Lower lobe of right lung (tissue), 2 donors: ENCODE data around the gene LRRC37A. TPM values are rescaled to one million over a fixed set of nuclear protein-coding genes. Genes with fewer than 3 reads are reported as not detected.
"Not testable (repeated sequence)": the region's sequence is repeated elsewhere in the genome, so short reads cannot be mapped to it uniquely, and the experiment has no call there.

Source experiments
- ATAC-seq, 2 donors: fragments of 200-7000 bp; cut with Tn5 transposase; one replicate each; pipeline ENCODE4 v1.9.1; 2020 to 2022; ENCODE audit warnings: mild to moderate bottlenecking in 2 of 2, moderate library complexity in 2 of 2
- DNase-seq: peaks from one replicate; pipeline ENCODE4 v3.0.0-alpha.2; 2020
- H3K27ac ChIP-seq: fragments of 200-600 bp; one replicate; pipeline ENCODE4 v1.8.0; 2022
- H3K27me3 ChIP-seq: fragments of 200-600 bp; one replicate; pipeline ENCODE4 v1.8.0; 2022; ENCODE audit warnings: low read depth
- H3K36me3 ChIP-seq: fragments of 200-600 bp; one replicate; pipeline ENCODE4 v1.8.0; 2022; ENCODE audit warnings: mild to moderate bottlenecking
- H3K4me1 ChIP-seq: fragments of 200-600 bp; one replicate; pipeline ENCODE4 v1.8.0; 2022
- H3K4me3 ChIP-seq: fragments of 200-600 bp; one replicate; pipeline ENCODE4 v1.8.0; 2022; ENCODE audit warnings: mild to moderate bottlenecking
- H3K9me3 ChIP-seq: fragments of 200-600 bp; one replicate; pipeline ENCODE4 v1.8.0; 2022
- intact Hi-C: fragments of 100-400 bp; cut with DNase I; formaldehyde crosslinking; loops from one replicate; pipeline ENCODE4 v1.11.0; 2022
- total RNA-seq: library from RNA; stranded (reverse); fragmentation: NEBNext Ultra II Directional; extraction: Animal tissue kit (Norgen Biotek cat#: 25700); gene quantifications from one replicate; pipeline ENCODE4 v1.2.1, GENCODE V29; 2021
- TF ChIP-seq, protein P1 (sequence below): fragments of 200-600 bp; IDR thresholded peaks from one replicate; pipeline ENCODE4 v1.8.0; 2022; ENCODE audit warnings: antibody characterized with exemption, mild to moderate bottlenecking
- donor health status: DM: no; HTN: yes; CAD: no; lungs with severe emphysema.

Gene LRRC37A
- total RNA-seq, 1 donor from 2014 or later, result 3.3 TPM

DNA sequence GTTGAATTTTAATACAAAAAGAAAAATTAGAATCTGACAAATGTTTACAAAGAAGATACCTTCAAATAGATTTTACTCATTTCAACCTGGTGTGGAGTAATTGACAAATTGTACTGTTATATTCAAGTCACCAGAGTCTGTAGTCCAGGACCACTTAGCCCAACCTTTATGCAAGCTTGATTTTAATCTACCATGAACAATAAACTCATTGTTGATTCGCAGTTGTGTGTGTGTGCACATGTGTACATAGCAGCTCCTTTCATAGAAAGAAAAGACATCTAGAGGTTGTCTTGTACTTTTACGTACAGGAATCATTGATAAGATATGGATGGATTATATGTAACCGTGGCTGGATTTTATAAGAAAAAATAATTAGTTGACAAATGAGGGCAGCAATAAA lies 20.7 kb upstream of the LRRC37A start:
- Histone ChIP-seq H3K4me3 (no peak overlapping the region), H3K27ac (no peak overlapping the region), H3K9me3 (no peaks in the 10 kb centered on the region), H3K4me1 (no peaks in the 10 kb centered on the region), H3K36me3 (no peaks in the 10 kb centered on the region), H3K27me3 (no peaks in the 10 kb centered on the region)
- TF ChIP-seq, protein P1, sequence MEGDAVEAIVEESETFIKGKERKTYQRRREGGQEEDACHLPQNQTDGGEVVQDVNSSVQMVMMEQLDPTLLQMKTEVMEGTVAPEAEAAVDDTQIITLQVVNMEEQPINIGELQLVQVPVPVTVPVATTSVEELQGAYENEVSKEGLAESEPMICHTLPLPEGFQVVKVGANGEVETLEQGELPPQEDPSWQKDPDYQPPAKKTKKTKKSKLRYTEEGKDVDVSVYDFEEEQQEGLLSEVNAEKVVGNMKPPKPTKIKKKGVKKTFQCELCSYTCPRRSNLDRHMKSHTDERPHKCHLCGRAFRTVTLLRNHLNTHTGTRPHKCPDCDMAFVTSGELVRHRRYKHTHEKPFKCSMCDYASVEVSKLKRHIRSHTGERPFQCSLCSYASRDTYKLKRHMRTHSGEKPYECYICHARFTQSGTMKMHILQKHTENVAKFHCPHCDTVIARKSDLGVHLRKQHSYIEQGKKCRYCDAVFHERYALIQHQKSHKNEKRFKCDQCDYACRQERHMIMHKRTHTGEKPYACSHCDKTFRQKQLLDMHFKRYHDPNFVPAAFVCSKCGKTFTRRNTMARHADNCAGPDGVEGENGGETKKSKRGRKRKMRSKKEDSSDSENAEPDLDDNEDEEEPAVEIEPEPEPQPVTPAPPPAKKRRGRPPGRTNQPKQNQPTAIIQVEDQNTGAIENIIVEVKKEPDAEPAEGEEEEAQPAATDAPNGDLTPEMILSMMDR, result no peak
- DNase-seq, result no peak
- intact Hi-C loops, result no loop called here
- no peak for ATAC-seq

DNA sequence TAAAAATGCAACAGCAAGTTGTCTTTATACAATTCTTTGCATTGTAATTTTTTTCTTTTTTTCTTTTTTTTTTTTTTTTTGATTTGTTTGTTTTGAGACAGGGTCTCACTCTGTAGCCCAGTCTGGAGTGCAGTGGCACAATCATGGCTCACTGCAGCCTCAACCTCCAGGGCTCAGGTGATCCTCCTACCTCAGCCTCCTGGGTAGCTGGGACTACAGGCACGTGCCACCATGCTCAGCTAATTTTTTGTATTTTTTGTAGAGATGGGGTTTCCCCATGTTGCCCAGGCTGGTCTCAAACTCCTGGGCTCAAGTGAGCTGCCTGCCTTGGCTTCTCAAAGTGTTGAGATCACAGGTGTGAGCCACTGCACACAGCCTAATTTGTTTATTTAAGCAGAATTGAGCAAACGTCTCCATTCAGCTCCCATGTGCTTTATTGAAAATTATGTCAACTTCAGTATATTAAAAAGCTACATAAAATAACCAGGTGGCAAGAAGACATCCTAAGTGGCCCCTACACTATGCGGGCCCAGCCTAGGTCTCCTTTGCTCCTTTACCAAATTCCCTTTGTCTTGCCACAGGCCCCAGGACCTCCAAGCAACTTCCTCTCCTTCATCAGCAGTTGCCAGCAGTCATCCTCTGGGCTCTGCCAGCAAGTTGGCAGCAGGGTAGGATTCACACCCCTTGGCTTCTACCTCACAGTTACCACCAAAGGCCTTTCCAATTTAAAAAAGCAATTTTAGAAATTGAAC lies 18.0 kb upstream of the LRRC37A start:
- DNase-seq, H3K36me3 ChIP-seq, H3K4me1 ChIP-seq, H3K4me3 ChIP-seq, intact Hi-C loops, H3K9me3 ChIP-seq, H3K27me3 ChIP-seq, H3K27ac ChIP-seq: not testable (repeated sequence)
- ATAC-seq, result peak in 1 of 2 donors; percentile 57

DNA sequence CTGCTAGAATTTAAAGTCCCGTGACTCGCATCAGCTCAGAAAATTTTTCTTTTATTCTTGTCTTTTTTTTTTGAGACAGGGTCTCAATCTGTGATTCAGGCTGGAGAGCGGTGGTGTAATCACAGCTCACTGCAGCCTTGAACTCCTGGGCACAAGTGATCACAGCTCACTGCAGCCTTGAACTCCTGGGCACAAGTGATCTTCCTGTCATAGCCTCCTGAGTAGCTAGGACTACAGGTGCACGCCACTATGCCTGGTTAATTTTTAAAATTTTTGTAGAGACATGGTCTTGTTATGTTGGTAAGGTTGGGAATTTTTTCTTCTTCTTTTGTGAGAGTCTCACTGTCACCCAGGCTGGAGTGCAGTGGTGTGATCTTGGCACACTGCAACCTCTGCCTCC lies 13.6 kb upstream of the LRRC37A start:
- intact Hi-C loops, result not testable (repeated sequence)

DNA sequence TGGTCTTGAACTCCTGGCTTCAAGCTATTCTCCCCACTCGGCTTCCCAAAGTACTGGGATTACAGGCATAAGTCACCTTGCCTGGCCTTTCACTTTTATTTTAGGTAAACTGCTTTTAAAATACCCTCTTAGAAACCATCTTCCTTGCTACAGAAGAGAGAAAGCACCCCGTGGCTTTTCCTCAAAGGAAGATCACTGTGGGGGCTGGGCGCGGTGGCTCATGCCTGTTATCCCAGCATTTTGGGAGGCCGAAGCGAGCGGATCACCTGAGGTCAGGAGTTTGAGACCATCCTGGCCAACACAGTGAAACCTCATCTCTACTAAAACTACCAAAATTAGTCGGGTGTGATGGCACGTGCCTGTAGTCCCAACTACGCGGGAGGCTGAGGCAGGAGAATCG lies 12.3 kb upstream of the LRRC37A start:
- H3K36me3 ChIP-seq, H3K27me3 ChIP-seq, H3K4me3 ChIP-seq, intact Hi-C loops, ATAC-seq, DNase-seq, H3K9me3 ChIP-seq, H3K4me1 ChIP-seq, H3K27ac ChIP-seq: not testable (repeated sequence)

More for the DNA sequence above, 13.6 kb upstream of the LRRC37A start:
- H3K4me3 ChIP-seq, DNase-seq, ATAC-seq, H3K36me3 ChIP-seq, H3K27ac ChIP-seq, H3K27me3 ChIP-seq, H3K4me1 ChIP-seq, H3K9me3 ChIP-seq: not testable (repeated sequence)

DNA sequence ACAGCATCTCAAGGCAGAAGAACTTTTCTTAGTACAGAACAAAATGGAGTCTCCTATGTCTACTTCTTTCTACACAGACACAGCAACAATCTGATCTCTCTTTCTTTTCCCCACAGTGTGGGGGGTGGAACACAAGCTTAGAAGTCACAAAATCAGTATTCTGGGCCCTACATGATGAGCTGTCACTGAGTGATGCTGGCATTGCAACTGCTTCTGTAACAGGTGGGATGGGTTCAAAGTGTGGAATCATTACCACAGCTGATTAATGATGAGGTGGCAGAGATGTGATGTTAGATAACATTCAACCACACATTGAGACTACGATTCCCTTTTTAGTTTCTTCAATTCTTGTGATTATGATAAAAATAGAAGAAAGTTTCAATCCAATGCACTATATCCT lies 10.5 kb upstream of the LRRC37A start:
- DNase-seq, intact Hi-C loops, H3K4me3 ChIP-seq, H3K36me3 ChIP-seq, ATAC-seq, H3K4me1 ChIP-seq, H3K27me3 ChIP-seq, H3K9me3 ChIP-seq, H3K27ac ChIP-seq: not testable (repeated sequence)

DNA sequence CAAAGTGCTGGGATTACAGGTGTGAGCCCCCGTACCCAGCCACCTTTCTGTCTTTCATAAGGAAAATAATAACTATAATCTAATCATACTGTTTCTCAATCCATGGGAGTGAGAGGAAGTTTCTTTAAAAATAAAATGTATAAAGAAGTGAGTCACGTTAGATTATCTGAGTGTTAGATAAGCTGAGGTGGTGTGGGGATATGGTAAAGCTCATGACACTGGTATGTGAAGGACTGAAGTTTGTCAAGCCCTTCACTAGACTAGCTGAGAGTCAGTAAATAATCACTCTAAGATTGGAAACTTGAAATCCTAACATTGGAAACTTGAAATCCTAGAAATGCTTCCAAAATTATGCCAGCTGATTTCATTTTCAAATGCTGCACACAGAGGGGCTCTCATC lies 9.4 kb upstream of the LRRC37A start:
- intact Hi-C loops, H3K9me3 ChIP-seq, H3K36me3 ChIP-seq, H3K4me1 ChIP-seq, DNase-seq, H3K4me3 ChIP-seq, H3K27ac ChIP-seq, H3K27me3 ChIP-seq: not testable (repeated sequence)
- peak; percentile 62 to 89 for ATAC-seq

DNA sequence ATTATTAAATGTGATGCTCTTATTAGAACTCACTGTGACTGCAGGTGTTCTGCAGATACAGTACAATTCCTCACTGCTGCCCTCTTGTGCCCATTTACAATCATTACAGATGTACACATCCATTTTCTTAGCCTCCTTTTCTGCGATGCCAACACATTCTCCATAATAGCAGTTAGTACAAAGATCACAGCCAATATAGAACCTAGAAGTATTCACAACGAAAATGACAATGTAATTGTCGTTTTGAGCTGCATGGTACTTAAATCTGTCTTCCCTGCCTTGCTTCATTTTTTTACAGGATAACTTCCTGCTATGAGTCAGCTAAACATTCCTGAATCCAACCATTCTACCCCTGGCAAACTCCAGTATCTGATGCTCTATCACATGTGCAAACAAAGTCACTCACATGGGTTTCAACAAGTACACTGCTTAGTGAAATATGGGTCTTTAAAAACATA lies 8.1 kb upstream of the LRRC37A start:
- H3K27me3 ChIP-seq, H3K27ac ChIP-seq, H3K4me1 ChIP-seq, intact Hi-C loops, H3K36me3 ChIP-seq, H3K9me3 ChIP-seq, H3K4me3 ChIP-seq, DNase-seq: not testable (repeated sequence)
- TF ChIP-seq, protein P1, result peak; percentile 82
- peak; percentile 85 to 89 for ATAC-seq

DNA sequence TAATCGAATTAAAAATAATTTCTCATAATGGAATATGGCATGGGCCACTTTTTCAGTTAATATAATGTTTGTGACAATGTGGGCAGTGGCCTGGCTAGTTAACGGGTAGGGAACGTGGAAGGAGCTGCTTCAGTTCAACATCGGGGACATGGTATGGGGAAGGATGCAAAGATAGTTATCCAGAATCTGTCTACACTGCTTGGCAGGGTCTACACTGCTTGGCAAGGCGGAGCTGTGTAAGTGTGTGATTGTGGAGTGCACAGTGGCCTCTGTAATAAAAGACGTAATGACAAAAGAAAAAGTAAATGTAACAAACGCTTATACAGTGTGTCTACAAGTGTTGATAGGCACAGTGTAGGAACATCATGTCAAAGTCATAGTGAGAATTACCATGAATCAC lies 7.3 kb upstream of the LRRC37A start:
- H3K27me3 ChIP-seq, H3K4me1 ChIP-seq, H3K4me3 ChIP-seq, ATAC-seq, intact Hi-C loops, H3K9me3 ChIP-seq, DNase-seq, H3K27ac ChIP-seq, H3K36me3 ChIP-seq: not testable (repeated sequence)

DNA sequence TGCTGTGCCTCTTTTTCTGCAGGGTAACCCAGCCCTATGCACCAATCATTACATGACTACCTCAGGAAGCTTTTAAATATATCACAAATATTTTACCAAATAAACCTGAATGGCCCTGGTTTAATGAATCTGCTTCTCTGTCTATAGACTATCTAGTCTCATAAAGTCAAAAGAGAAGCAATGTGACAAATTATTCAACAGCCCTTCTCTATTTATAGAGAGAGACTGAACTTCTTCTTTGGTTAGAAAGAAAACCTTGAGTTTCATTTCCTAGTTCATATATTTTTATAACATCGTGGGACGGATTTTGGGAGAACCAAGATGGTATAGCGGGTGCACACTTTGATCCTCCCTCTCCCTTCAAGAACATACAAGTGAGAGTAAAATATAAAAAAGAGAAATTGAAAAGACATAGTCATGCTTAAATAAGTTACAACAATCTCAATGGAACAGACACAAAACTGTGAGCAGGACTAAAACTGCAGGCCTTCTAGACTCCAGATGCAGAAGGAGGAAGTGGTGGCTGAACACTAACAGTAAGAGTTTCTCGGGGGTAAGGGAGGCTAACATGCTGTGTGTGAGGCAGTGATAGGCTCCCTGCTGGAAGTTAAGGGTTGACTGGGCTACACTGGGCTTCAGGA lies 3.9 kb upstream of the LRRC37A start:
- H3K27ac ChIP-seq, result peak overlapping the region; percentile 11
- ATAC-seq, result peak; percentile 59 to 61

DNA sequence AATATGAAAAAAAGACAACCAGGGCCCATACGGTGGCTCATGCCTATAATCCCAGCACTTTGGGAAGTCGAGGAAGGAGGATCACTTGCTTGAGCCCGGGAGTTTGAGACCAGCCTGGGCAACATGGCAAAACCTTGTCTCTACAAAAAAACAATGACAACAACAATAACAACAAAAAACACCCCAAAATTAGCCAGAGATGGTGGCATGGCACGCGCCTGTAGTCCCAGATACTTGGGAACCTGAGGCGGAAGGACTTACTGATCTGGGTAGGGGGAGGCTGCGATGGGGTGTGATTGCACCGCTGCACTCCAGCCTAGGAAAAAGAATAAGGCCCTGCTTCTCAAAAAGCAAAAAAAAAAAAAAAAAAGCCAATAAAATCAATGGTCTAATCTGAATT lies 3.3 kb upstream of the LRRC37A start:
- H3K4me1 ChIP-seq, H3K4me3 ChIP-seq, intact Hi-C loops, H3K9me3 ChIP-seq, ATAC-seq, H3K27ac ChIP-seq, H3K36me3 ChIP-seq, H3K27me3 ChIP-seq, DNase-seq: not testable (repeated sequence)

More for the DNA sequence above, 3.9 kb upstream of the LRRC37A start:
- H3K9me3 ChIP-seq, H3K36me3 ChIP-seq, H3K27me3 ChIP-seq, DNase-seq, intact Hi-C loops, H3K4me3 ChIP-seq, H3K4me1 ChIP-seq: not testable (repeated sequence)

DNA sequence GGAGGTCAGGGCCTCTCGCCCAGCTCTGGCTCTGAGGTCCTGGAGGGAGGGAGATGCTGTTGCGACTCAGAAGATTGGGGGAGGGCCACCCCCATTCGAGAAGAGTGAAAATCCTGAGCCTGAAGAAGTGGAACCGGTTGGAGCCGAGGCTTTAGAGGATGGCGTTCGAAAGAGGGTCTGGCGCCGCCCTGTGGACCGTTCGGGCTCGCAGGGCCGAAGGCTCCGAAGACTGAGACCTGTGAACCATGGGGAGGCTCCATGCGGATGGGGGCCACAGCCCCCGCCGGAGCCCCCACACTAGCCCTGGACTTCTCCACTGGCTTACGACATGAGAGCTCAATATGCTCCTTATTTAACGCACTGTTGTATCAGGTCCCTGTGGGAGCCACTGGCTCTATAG lies 46.3 kb downstream of the LRRC37A start:
- ATAC-seq, H3K27ac ChIP-seq, H3K27me3 ChIP-seq, H3K4me3 ChIP-seq, DNase-seq, H3K9me3 ChIP-seq, H3K4me1 ChIP-seq, intact Hi-C loops, H3K36me3 ChIP-seq: not testable (repeated sequence)

DNA sequence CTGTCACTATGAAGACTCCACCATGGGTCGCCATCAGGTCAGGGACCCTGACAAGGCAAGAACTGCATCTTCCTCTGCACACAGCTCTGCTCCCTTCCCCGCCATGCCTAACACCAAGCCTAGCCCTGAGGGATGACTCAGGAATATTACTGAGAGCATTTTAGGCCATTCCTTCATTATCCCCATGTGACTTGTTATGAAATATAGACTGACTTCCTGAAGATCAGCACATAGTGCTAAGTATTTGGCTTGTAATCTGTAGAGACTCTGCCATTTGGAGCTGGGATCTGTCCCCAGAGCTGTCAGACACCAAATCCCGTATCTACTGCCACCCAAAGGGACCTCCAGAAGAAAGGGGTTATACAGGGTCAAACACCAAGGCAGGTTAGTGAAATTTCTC lies 47.2 kb downstream of the LRRC37A start:
- DNase-seq, H3K27me3 ChIP-seq, H3K36me3 ChIP-seq, H3K4me3 ChIP-seq, H3K27ac ChIP-seq, H3K9me3 ChIP-seq, H3K4me1 ChIP-seq, intact Hi-C loops: not testable (repeated sequence)
- peak; percentile 49 to 86 for ATAC-seq
